Neural cell (in vitro differentiated cells): ENCODE results near the gene RCC2. TPM values are rescaled to one million over a fixed set of nuclear protein-coding genes. Genes with fewer than 3 reads are reported as not detected.

ENCODE experiments used
- H2AFZ ChIP-seq: fragments of 200-600, 300-800 bp; sonication (generic), shearing (Covaris generic); 2 replicates; pipeline ENCODE4 v1.6.0; 2014; ENCODE audit warnings: low read depth, mild to moderate bottlenecking, antibody characterized with exemption, low read length, moderate library complexity
- H3F3A ChIP-seq: fragments of 200-600 bp; shearing (Covaris generic); 2 replicates; pipeline ENCODE4 v1.6.1; 2016; ENCODE audit warnings: mild to moderate bottlenecking, moderate library complexity, mixed read lengths, antibody characterized with exemption, low read length; ENCODE audit not compliant: insufficient read depth, poor library complexity, severe bottlenecking
- H3K27ac ChIP-seq: fragments of 200-600, 300-800 bp; sonication (generic), shearing (Covaris generic); 2 replicates; pipeline ENCODE4 v1.5.1; 2014; ENCODE audit warnings: mild to moderate bottlenecking, low read length, moderate library complexity
- H3K27me3 ChIP-seq: fragments of 300-800, 200-600 bp; sonication (generic), shearing (Covaris generic); 2 replicates; pipeline ENCODE4 v1.6.0; 2014; ENCODE audit warnings: mild to moderate bottlenecking, low read depth, low read length, moderate library complexity; ENCODE audit not compliant: insufficient read depth
- H3K36me3 ChIP-seq: fragments of 300-800, 200-600 bp; sonication (generic), shearing (Covaris generic); 2 replicates; pipeline ENCODE4 v1.5.1; 2014; ENCODE audit warnings: mild to moderate bottlenecking, antibody characterized with exemption, low read length, moderate library complexity; ENCODE audit not compliant: insufficient read depth
- H3K4me2 ChIP-seq: fragments of 300-800, 200-600 bp; sonication (generic), shearing (Covaris generic); 2 replicates; pipeline ENCODE4 v1.6.0; 2014; ENCODE audit warnings: mild to moderate bottlenecking, low read length
- H3K4me3 ChIP-seq: fragments of 300-800, 200-600 bp; sonication (generic), shearing (Covaris generic); 2 replicates; pipeline ENCODE4 v1.5.1; 2014; ENCODE audit warnings: mild to moderate bottlenecking, low read length, moderate library complexity
- H3K79me2 ChIP-seq: fragments of 200-600 bp; shearing (Covaris generic); replicated peaks from 2 replicates; pipeline ENCODE4 v1.6.0; 2014; ENCODE audit warnings: mild to moderate bottlenecking, low read length, moderate library complexity; ENCODE audit not compliant: insufficient read depth
- H3K9ac ChIP-seq: fragments of 300-800, 200-600 bp; sonication (generic), shearing (Covaris generic); 2 replicates; pipeline ENCODE4 v1.6.1; 2016; ENCODE audit warnings: mild to moderate bottlenecking, low read length, mixed read lengths
- H3K9me2 ChIP-seq: fragments of 200-600 bp; shearing (Covaris generic); 2 replicates; pipeline ENCODE4 v1.6.1; 2016; ENCODE audit warnings: mild to moderate bottlenecking, low read length, mixed read lengths; ENCODE audit not compliant: insufficient read depth
- H3K9me3 ChIP-seq: fragments of 200-600, 300-800 bp; sonication (generic), shearing (Covaris generic); 2 replicates; pipeline ENCODE4 v1.6.1; 2016; ENCODE audit warnings: mild to moderate bottlenecking, mixed run types, low read length, moderate library complexity, mixed read lengths
- H4K20me1 ChIP-seq: fragments of 200-600 bp; shearing (Covaris generic); 2 replicates; pipeline ENCODE4 v1.6.1; 2016; ENCODE audit warnings: mild to moderate bottlenecking, mixed run types; ENCODE audit not compliant: insufficient read depth
- EP300 ChIP-seq: fragments of 450-650 bp; conservative IDR thresholded peaks from 2 replicates; pipeline ENCODE4 v1.6.1; 2014; ENCODE audit warnings: antibody characterized with exemption, mild to moderate bottlenecking, moderate library complexity; ENCODE audit not compliant: poor library complexity, severe bottlenecking
- EZH2 ChIP-seq: fragments of 200-600, 300-800 bp; shearing (Covaris generic), sonication (generic); IDR thresholded peaks from 2 replicates; pipeline ENCODE4 v1.6.1; 2014; ENCODE audit warnings: antibody characterized with exemption, low read length, borderline replicate concordance, mild to moderate bottlenecking; ENCODE audit not compliant: insufficient read depth, poor library complexity, severe bottlenecking
- MXI1 ChIP-seq: fragments of 450-650 bp; conservative IDR thresholded peaks from 2 replicates; pipeline ENCODE4 v1.6.1; 2014; ENCODE audit warnings: antibody characterized with exemption, mild to moderate bottlenecking; ENCODE audit not compliant: poor library complexity, severe bottlenecking
- POLR2AphosphoS5 ChIP-seq: IDR thresholded peaks from 2 replicates; pipeline ENCODE4 v1.6.1; 2012
- RAD21 ChIP-seq: fragments of 450-650 bp; conservative IDR thresholded peaks from 2 replicates; pipeline ENCODE4 v1.6.1; 2014; ENCODE audit warnings: antibody characterized with exemption, mild to moderate bottlenecking, moderate library complexity
- SMC3 ChIP-seq: fragments of 450-650 bp; conservative IDR thresholded peaks from 2 replicates; pipeline ENCODE4 v1.6.1; 2014; ENCODE audit warnings: antibody characterized with exemption, mild to moderate bottlenecking, moderate library complexity; ENCODE audit not compliant: poor library complexity
- TAF1 ChIP-seq: IDR thresholded peaks from 2 replicates; pipeline ENCODE4 v1.6.1; 2012; ENCODE audit warnings: low read depth
- polyA plus RNA-seq: library from polyadenylated mRNA; depleted of rRNA; stranded (reverse); fragments of >200 nt; gene quantifications from 2 replicates; pipeline ENCODE4 v1.2.3, GENCODE V29; 2014
- TF ChIP-seq, protein P1 (sequence below): IDR thresholded peaks from 2 replicates; pipeline ENCODE4 v1.6.1; 2012; ENCODE audit warnings: borderline replicate concordance
- TF ChIP-seq, protein P2 (sequence below): fragments of 450-650 bp; IDR thresholded peaks from 2 replicates; pipeline ENCODE4 v1.5.1; 2014; ENCODE audit warnings: antibody characterized with exemption, mild to moderate bottlenecking, moderate library complexity; ENCODE audit not compliant: poor library complexity, severe bottlenecking

Gene RCC2
- polyA plus RNA-seq, 1 donor from 2014 or later: 34.4 TPM

GRCh38 chr1:17400725-17401341 lies 38.6 kb downstream of the RCC2 start:
- no peak for TF ChIP-seq TAF1
- TF ChIP-seq POLR2AphosphoS5: no peak
- TF ChIP-seq MXI1: no peak
- no peak for TF ChIP-seq SMC3
- TF ChIP-seq, protein P1, sequence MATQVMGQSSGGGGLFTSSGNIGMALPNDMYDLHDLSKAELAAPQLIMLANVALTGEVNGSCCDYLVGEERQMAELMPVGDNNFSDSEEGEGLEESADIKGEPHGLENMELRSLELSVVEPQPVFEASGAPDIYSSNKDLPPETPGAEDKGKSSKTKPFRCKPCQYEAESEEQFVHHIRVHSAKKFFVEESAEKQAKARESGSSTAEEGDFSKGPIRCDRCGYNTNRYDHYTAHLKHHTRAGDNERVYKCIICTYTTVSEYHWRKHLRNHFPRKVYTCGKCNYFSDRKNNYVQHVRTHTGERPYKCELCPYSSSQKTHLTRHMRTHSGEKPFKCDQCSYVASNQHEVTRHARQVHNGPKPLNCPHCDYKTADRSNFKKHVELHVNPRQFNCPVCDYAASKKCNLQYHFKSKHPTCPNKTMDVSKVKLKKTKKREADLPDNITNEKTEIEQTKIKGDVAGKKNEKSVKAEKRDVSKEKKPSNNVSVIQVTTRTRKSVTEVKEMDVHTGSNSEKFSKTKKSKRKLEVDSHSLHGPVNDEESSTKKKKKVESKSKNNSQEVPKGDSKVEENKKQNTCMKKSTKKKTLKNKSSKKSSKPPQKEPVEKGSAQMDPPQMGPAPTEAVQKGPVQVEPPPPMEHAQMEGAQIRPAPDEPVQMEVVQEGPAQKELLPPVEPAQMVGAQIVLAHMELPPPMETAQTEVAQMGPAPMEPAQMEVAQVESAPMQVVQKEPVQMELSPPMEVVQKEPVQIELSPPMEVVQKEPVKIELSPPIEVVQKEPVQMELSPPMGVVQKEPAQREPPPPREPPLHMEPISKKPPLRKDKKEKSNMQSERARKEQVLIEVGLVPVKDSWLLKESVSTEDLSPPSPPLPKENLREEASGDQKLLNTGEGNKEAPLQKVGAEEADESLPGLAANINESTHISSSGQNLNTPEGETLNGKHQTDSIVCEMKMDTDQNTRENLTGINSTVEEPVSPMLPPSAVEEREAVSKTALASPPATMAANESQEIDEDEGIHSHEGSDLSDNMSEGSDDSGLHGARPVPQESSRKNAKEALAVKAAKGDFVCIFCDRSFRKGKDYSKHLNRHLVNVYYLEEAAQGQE: no peak
- no peak for TF ChIP-seq EZH2
- TF ChIP-seq EP300: no peak
- TF ChIP-seq, protein P2, sequence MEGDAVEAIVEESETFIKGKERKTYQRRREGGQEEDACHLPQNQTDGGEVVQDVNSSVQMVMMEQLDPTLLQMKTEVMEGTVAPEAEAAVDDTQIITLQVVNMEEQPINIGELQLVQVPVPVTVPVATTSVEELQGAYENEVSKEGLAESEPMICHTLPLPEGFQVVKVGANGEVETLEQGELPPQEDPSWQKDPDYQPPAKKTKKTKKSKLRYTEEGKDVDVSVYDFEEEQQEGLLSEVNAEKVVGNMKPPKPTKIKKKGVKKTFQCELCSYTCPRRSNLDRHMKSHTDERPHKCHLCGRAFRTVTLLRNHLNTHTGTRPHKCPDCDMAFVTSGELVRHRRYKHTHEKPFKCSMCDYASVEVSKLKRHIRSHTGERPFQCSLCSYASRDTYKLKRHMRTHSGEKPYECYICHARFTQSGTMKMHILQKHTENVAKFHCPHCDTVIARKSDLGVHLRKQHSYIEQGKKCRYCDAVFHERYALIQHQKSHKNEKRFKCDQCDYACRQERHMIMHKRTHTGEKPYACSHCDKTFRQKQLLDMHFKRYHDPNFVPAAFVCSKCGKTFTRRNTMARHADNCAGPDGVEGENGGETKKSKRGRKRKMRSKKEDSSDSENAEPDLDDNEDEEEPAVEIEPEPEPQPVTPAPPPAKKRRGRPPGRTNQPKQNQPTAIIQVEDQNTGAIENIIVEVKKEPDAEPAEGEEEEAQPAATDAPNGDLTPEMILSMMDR: no peak
- no peak for TF ChIP-seq RAD21
- H3K4me2 ChIP-seq: no peak overlapping the region
- no peaks in the 10 kb centered on the region for H3F3A ChIP-seq
- H4K20me1 ChIP-seq: no peaks in the 10 kb centered on the region
- no peaks in the 10 kb centered on the region for H3K79me2 ChIP-seq
- no peaks in the 10 kb centered on the region for H3K36me3 ChIP-seq
- H3K4me3 ChIP-seq: no peak overlapping the region
- H3K9ac ChIP-seq: no peak overlapping the region
- no peak overlapping the region for H2AFZ ChIP-seq
- no peaks in the 10 kb centered on the region for H3K9me3 ChIP-seq
- no peak overlapping the region for H3K27ac ChIP-seq
- H3K27me3 ChIP-seq: no peaks in the 10 kb centered on the region
- H3K9me2 ChIP-seq: no peaks in the 10 kb centered on the region

DNA sequence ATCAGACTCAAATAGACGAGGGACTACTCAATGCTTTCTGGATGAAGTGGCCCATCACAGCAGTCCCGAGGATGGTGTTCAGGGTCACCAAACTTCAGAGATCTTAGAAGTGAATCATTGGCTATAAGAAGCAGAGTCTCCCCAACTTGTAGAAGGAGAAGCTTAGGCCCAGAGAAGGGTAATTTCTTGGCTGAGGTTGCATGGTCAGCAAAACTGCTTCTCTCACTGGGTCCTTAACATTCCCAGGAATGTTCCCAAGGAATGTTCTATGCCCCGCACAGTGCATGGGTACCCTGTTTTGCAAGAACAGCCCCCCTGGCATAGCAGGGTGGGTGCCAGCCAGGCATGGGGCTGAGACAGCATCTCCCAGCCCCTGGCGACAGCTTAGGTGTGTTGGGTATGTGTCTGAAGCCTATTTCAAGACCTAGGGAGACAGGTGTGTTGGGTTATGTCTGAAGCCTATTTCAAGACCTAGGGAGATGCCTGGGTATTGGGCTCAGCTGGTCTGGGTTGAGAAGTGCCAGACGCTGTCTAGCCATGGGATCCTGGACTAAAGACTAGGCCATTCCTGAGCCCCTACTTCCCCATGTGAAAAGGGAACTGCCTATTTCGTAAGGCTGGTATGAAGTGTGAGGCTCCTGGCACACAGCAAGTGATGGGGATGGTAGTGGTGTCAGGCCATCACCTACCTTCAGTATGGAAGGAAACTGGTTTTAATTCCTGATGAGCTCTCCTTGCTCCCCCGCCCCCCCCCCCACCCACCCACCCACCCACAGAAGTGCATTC lies 41.4 kb downstream of the RCC2 start:
- Histone ChIP-seq H2AFZ (no peak overlapping the region), H3K9ac (no peak overlapping the region), H4K20me1 (no peaks in the 10 kb centered on the region), H3K4me2 (no peak overlapping the region), H3K27ac (no peak overlapping the region), H3K79me2 (no peaks in the 10 kb centered on the region), H3K4me3 (no peak overlapping the region), H3K27me3 (no peaks in the 10 kb centered on the region), H3K9me3 (no peaks in the 10 kb centered on the region), H3F3A (no peaks in the 10 kb centered on the region), H3K36me3 (no peaks in the 10 kb centered on the region), H3K9me2 (no peaks in the 10 kb centered on the region)
- TF ChIP-seq EP300 (no peak), RAD21 (no peak), MXI1 (no peak), EZH2 (no peak), TAF1 (no peak)
- TF ChIP-seq, protein P2: no peak
